GM21737 (cell line): ENCODE data around the gene TSPYL1.

Experiments
- ATAC-seq: cut with Tn5 transposase; IDR thresholded peaks from one replicate; pipeline ENCODE4 v1.9.1; 2021; ENCODE audit warnings: mild to moderate bottlenecking, moderate library complexity; ENCODE audit not compliant: unreplicated experiment

The TSPYL1 gene

GRCh38 chr6:116265041-116265829, 14.5 kb downstream of the TSPYL1 start:
- no peak for ATAC-seq

DNA sequence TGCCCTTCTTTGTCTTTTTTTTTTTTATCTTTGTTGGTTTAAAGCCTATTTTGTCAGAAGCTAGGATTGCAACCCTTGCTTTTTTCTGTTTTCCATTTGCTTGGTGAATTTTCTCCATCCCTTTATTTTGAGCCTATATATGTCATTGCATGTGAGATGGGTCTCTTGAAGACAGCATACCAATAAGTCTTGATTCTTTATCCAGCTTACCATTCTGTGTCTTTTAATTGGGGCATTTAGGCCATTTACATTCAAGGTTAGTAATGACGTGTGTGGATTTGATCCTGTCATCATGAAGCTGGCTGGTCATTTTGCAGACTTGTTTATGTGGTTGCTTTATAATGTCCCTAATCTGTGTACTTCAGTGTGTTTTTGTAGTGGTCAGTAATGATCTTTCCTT, 16.4 kb downstream of the TSPYL1 start:
- no peak for ATAC-seq

DNA sequence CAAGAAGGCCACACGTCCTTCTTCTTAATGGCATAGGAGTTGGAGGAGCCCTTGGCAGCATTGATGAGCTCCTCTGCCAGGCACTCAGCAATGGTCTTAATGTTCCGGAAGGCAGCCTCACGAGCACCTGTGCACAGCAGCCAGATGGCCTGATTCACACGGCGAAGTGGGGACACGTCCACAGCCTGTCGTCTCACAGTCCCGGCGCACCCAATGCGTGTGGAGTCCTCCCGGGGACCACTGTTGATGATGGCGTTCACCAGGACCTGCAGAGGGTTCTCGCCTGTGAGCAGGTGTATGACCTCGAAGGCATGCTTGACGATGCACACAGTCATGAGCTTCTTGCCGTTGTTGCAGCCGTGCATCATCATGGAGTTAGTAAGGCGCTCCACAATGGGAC, 21.2 kb downstream of the TSPYL1 start:
- ATAC-seq, result no peak

GRCh38 chr6:116256694-116257093, 23.0 kb downstream of the TSPYL1 start:
- ATAC-seq, result no peak

GRCh38 chr6:116255246-116255800, 24.4 kb downstream of the TSPYL1 start:
- no peak for ATAC-seq

- ATAC-seq, result peak; percentile 19
Observed at GRCh38 chr6:116254297-116255056, 25.3 kb downstream of the TSPYL1 start.

DNA sequence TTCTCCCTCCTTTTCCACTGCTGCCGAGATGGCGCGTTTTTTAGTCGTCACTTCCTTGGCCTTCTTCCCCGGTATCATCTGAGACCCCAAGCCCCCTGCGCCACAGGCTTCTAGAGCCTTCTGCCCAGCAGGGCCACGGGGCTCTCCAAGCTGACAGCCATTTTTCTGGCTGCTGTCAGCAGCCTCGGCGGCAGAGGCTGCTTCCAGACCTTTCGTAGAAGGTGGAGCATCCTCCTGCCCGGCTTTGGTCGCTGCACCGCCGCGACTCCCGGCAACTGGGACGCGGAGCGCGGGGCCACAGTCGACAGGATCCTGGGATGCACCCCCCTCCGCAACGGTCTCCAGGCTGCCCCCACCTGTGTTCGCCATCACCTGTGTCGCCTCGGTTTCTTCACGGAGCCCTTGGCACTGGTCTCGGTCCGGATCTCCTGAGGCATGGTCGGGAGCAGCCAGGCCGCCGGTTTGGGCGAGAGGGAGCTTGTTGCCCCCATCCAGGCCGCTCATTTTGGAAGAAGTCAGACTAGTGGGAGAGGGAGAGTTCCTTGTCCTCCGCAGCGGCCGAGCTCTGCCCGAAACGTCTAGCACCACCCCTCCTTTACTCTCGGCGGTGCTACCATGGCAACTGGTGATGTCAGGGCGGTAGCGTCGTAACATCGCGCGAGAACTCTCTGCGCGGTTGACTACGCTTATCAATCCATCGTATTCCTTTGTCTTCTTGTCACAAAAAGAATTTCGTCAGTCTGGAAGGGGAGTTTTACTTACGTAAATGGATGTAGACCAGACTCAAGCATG, 26.0 kb downstream of the TSPYL1 start, which contains the start of gene TSPYL4:
Gene TSPYL4, minus strand, starts transcription at position 571 of the 792 bp plus-strand sequence. Its CDS starts 67 bp downstream, at position 504.
- ATAC-seq, result peak; percentile 99

DNA sequence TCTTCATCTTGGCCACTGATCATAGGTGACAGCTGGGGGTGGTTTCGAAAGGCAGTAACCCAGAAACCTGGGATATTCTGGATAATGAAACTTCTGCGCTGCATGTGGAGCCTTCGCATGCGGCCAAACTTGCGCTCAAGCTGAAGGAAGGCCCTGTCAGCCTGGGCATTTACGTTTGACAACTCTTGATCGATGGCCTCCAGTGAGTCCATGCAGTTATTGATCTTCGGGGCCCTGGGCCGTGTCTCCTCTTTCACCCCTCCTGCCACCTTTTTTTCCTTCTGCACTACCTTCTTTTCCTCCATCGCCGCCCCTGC, 26.6 kb downstream of the TSPYL1 start:
- no peak for ATAC-seq

- ATAC-seq, result no peak
Observed at GRCh38 chr6:116251568-116252384, 28.0 kb downstream of the TSPYL1 start.

GRCh38 chr6:116248577-116248976, 31.2 kb downstream of the TSPYL1 start:
- ATAC-seq, result no peak

DNA sequence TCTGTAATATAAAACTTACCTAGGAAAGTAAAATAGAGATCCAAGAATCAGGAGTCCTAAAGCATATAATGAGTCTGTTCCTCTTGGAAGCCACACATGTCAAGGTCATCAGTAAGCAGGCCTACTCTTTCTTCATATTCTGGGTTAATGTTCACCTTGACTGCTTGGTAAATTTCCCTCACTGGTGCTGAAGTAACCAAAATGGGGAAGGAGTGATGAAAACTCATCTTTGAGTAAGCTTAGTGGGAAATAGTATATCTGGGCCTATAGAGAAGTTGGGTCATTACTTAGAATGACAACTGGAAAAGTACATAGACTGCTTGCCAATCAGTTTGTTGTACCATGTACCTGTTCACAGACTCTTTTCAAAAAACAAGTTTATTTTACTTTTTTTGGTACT, 32.4 kb downstream of the TSPYL1 start:
- no peak for ATAC-seq

DNA sequence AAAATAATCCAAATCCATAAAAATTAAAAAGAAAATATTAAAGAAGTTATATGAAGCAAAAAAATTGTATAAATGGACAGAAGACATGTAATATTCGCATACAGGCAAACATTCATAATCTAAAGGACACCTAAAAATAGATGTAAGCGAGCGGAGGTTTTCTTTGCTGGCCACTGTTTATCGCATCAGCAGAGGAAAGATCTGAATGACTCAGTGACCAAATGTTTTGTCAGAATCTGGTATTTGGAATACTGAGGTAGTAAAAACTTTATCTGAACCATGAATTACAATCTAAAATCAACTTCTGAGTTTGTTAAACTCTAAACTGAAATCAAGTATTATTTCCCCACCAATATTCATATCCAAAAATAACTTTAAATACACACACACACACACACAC, 33.6 kb downstream of the TSPYL1 start:
- ATAC-seq, result no peak

GRCh38 chr6:116244284-116244683, 35.4 kb downstream of the TSPYL1 start:
- ATAC-seq, result no peak

DNA sequence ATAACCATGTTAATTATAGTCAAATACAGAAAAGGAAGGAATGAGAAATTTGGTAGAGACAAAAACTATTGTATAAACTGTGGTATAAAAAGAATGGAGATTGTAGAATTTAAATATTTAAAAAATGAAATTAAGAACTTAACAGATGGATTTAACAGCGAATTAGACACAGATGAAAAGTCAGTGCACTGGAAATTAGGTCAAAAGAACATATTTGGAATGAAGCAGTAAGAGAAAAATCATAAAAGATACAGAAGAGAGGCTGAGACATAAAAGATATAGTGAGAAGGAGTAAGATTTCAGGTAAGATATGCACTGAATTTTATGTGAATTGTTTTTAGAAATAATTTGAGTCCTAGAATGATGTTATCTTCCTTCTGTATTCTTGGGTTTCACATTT, 39.9 kb downstream of the TSPYL1 start:
- ATAC-seq, result no peak

GRCh38 chr6:116239256-116239655, 40.5 kb downstream of the TSPYL1 start:
- no peak for ATAC-seq

GRCh38 chr6:116238083-116238482, 41.6 kb downstream of the TSPYL1 start:
- ATAC-seq, result no peak

- ATAC-seq, result no peak
Observed at GRCh38 chr6:116234689-116235088, 45.0 kb downstream of the TSPYL1 start.

GRCh38 chr6:116229287-116229913, 50.3 kb downstream of the TSPYL1 start:
- no peak for ATAC-seq
